Hematopoietic multipotent progenitor cell treated with erythropoietin and hydrocortisone succinate and interleukin-3 and kit ligand, for 17 days (in vitro differentiated cells): ENCODE data around the gene NAP1L4.

Source experiments
- DNase-seq: peaks from one replicate; pipeline ENCODE4 v3.0.0-alpha.2; 2015; ENCODE audit warnings: low spot score

Gene NAP1L4

DNA sequence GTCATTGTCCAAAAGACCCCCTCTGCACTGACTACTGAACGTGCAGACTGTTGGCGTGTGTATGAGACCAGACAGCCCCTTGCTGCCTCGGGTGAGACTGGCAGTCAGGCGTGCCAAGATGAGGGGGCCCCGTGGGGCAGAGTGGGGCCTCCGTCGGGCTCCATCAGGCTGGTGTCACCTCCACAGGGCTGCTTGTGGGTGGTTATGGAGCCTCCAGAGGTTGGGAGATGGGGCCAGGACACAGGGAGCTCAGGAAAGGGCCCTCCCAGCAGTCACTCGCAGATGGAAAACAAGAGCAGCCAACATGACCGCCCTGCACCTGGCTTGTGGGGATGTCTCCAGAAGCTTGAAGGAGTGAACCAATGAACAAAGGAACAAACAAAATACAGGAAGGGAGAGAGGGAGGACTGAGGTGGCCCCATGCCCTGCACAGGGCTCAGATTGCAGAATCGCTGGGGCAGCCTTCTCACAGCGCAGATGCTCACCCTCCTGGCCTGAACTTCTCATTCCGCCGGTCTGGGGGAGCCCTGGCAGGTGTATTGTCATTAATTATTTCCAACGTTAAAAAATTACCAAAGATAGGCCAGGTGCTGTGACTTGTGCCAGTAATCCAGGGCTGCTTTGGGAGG is 57.4 kb downstream of the NAP1L4 start:
- no peak for DNase-seq

DNA sequence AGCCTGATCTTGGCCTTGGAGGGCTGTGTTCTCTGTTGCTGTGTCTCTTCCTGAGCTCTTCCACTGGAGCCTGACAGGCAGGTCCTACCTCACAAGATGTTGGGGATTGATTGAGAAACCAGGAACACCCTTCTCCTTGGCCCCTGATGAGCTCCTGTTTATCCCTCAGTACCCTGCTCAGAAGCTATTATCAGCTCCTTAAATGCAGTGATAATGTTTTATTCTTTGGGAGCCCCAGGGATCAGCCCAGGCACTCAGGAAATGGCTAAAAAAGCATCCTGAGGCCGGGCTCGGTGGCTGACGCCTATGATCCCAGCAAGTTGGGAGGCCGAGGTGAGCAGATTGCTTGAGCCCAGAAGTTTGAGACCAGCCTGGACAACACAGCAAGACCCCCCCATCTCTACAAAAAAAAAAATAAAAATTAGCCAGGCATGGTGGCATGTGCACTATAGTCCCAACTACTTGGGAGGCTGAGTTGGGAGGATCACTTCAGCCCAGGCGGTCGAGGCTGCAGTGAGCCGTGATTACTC is 58.0 kb downstream of the NAP1L4 start:
- no peak for DNase-seq

DNA sequence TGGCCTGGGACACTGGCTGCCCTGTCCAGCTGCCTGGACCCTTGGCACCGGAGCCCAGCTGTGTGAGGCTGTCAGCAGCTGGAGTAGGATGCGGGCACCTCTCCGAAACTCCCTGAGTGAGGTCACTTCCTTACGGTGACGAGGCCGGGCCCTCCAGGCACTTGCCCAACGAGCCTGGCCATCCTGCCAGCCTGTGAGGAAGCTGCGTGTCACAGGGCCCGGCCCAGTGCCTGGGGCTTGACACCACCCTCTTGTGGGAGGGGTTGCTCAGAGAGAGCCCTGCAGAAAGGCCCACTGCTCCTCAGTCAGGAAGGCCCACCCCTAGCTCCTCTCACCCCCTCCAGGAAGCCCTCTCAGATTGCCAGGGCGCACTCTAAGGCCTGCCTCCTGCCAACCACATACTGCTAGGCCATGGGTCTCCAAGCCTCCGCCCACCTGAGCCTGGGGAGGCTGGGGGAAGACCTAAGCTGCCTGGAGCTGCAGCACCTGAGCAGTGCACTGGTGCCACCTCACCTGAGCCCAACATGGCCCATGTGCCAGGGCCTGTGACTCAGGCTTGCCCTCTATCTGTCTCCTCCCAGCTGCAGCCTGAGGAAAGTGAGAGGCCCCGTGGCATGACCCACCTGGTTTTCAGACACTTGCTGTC is 58.6 kb downstream of the NAP1L4 start:
- DNase-seq: no peak

- DNase-seq: no peak
Observed at GRCh38 chr11:2932850-2933251, 59.3 kb downstream of the NAP1L4 start.

DNA sequence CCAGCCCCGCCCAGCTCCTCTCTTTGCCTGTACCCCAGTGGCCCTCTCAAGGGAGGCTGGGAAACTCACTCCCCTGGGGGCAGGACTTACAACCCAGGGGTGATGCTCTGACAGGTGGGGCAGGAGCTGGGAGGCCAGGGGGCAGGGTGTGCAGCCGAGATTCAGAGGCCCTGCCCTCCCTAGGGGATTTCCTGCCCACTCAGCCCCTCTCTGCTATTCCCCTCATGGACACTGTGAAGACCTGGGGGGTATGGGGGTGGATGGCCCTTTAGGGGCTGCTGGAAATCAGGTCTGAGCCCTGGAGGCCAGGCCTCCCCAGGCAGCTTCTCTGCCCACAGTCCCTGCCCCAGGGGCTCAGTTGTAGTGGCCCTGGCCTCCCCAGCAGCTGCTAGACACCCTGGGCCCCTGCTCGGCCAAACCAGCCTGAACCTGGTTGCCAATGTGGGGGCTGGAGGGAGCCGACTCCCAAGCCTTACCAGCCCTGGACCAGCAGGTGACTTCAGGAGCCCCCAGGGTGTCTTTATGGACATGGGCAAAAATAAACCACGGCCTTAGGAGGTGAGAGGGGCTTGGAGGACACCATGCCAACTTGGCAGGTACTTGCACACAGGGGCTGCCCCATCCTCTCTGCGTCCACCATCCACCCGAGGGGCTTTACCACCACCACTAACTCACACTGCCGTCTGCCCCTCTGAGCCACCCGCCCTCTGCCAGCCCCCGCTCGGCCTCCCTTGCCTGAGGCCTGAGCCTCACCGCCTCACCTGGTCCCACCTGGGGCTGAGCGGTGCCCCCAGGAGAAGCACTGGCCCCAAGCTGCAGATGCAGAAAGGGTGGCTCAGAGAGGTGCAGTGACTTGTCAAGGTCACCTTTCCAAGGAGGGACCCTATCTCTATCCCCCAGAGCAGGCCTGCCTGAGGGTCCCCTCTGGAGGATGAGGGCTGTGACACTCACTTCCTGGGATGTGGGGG is 60.1 kb downstream of the NAP1L4 start:
- DNase-seq: no peak

GRCh38 chr11:2931420-2931746 is 60.7 kb downstream of the NAP1L4 start:
- DNase-seq: no peak

GRCh38 chr11:2930704-2931419 is 61.3 kb downstream of the NAP1L4 start:
- peak; percentile 73 for DNase-seq

DNA sequence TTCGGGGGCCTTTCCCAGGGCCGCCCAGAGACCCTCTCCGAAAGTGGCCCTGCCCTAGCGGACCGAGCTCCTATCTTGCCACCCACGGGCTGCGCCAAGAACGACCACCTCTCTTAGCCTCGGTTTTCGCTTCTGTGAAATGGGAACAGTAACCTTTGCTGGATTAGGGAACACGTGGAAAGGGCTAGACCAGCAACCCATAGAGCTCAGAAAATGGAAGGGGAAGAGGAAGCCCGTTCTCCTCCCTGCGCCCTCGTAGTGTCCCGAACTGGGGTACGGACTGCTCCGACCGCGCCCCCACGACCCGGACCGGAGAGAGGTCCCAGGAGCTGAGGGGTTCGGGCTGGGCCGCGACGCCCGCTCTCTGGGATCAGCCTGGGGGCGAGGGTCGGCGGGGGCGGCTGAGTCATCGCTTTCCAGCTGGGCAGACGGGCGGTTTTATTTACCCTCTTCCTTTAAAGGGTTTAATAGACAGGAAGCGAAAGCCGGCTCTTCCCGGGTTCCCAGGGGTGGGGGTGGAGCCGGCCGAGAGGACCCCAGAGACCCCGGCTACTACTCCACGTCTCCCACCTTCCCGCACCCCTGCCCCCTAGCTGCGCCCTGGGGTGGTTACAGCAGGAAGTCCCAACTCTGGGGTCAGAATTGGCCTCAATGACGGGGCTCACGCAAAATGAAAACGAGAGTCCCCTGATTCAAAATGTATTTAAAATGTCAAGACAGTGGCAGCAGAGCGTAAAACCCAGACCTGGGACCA is 62.0 kb downstream of the NAP1L4 start:
- no peak for DNase-seq

DNA sequence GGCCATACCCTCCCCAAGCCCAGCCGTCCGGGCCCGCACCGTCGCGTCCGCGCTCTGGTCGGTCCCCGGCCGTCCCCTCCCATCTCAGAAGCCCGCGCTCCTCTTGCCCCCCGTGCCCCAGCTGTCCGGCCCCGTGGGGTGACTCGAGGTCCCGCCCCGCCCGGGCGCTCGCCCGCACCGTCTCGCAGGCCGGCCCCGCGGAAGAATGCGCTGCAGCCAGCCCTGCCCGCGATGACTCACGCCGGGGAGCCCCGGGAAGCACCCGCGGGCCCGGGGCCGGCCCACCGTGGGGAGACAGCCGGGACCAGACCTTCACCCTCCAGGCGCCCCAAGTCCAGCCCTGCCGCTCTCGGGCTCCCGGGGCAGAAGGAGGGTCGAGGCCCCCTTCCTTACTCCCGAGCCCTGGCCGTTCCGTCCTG is 62.6 kb downstream of the NAP1L4 start:
- no peak for DNase-seq

DNA sequence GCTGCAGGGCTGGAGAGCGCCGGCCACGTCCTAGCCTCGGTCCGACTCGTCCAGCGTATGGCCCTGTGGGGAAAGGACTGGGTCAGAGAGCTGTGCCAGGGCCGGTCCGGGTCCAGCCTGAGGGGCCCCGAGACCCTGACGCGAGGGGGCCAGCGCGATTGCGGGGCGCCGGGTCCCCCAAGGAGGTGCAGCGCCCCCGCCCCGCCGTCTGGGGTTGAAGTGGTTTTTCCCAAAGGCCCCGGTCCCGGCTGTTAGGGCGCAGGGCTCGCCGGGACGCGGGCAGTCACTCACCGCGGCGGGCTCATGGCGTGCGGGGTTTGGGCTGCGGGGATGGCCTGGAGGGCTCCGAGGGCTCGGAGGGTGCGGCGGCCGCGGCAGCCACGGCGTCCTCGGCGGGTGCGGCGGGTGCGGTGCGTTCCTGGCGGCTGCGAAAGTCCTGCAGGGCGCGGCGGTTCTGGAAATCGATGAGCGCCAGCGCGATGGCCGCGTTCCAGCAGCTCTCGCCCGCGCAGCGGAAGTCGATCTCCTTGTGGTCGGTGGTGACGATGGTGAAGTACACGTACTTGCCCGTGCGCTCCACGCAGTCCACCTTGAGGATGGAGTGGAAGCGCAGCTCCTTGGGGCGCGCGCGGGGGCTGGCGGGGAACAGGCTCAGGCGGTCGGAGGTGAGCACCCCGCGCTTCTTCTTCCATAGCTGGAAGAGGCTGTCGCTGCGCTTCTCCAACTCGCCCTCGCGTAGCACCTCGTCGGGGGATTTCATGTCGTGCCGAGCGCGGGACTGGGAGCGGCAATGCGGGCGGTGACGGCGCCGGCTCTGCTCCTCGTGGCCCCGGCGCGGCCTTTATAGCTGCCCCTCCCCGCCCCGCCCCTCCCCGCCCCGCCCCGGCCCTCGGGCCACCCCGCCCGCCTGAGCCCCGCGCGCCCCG is 63.3 kb downstream of the NAP1L4 start, which contains the start of gene PHLDA2:
PHLDA2 (minus strand) TSS at position 816 of the 926 bp plus-strand sequence; CDS start at position 760, 56 bp downstream.
- no peak for DNase-seq

DNA sequence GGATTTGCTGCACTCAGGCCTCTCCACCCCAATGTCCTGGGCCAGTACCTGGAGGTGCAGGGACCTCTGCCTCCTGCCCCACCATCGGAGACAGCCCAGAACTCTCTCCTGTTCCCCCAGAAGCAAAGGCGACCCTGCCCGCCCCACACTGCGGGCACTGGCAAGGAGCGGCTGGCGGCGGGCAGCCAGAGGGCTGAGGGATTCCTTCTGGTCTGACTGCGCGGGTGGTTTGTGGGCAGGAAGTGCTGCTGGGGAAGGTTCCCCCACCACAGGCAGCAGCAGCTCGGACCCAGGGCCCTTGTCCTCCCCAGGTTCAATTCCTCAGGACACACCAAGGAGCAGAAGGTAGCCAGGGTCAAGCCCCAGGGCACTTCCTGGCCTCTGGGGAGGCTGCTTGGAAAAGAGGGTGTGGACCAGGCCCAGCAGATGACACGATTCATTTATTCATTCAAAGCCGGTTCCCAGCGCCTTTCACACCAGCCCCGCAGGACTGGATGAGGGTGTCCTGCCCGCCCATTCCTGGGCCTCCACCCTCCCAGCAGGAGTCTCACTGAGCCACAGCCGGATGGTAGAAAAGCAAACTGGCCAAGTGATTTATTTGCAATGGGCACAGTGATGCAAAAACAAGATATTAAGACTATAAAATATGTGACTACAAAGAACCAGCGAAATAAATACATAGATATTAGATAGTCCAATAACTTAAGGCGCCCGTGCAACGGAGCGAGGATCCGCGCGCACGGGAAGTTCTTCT is 64.1 kb downstream of the NAP1L4 start:
- DNase-seq: no peak

- DNase-seq: no peak
Observed at GRCh38 chr11:2927121-2927800, 64.9 kb downstream of the NAP1L4 start.

DNA sequence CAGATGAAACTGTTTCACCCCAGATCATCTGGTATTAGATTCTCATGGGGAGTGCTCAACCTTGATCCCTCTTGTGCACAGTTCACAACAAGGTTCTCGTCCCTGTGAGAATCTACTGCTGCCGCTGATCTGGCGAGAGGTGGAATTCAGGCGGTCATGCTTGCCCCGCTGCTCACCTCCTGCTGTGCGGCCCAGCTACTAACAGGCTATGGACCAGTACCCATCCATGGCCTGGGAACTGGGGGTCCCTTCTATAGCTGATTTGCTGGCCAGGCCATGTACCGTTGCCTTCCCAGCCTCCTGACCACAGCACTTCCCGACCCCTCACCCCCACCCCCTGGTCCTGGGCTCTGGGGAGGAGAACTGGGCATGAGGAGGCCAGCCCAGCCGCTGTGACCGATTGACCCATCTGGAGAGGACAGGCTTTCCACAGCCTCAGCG is 65.5 kb downstream of the NAP1L4 start:
- DNase-seq: no peak

- no peak for DNase-seq
Observed at GRCh38 chr11:2924821-2925675, 67.1 kb downstream of the NAP1L4 start.

DNA sequence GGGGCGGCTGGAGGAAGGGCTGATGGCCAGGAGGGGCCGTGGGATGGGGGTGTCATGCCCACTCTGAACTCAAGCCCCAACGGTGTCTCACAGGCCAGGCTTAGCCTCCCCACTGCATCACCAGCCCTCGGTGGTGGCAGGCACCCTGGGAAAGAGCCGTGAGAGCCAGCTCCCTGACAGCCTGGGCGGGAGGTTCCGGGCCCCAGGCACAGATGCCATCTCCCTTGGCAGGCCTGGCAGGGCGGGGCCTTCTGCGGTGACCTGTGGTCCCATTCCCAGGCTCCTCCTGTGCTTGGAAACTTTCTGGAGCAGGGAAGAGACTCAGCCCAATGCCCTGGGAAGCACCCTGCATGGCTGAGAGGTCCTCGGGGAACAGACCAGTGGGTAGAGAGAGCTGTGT is 67.7 kb downstream of the NAP1L4 start:
- no peak for DNase-seq

- no peak for DNase-seq
Observed at GRCh38 chr11:2923446-2924375, 68.4 kb downstream of the NAP1L4 start.

DNA sequence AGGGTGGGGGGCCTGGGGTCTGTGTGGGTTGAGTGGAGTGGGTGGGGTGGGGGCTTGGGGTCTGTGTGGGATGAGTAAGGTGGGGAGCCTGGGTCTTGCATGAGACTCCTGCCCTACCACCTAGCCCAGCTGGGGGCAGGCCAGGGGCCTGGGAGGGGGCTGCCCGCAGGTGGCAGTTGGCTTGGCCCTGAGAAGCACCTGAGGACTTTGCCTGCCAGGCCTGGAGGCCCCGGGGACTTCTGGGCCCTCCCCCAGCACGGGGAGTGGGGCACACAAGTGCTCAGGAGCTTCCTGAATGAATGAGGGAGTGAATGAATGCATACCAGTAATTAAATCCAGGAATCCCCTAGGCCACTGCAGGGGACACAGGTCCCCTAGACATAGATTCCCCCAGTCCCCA is 69.5 kb downstream of the NAP1L4 start:
- no peak for DNase-seq
